Gastroesophageal sphincter (tissue), 4 donors: ENCODE measurements around the gene SIPA1. TPM values are rescaled to one million over a fixed set of nuclear protein-coding genes. Genes with fewer than 3 reads are reported as not detected.

ENCODE experiments used
- ATAC-seq: fragments of 150-250 bp; one replicate; pipeline ENCODE4 v1.9.1; 2016; ENCODE audit warnings: mild to moderate bottlenecking, moderate library complexity
- H3K27ac ChIP-seq, 4 donors: fragments of 200-600 bp; sonication (generic) in 3 of 4; 1 replicate in 3 of 4; 2 replicates in 1 of 4; pipeline ENCODE4 v1.5.1; 2016 to 2019
- H3K27me3 ChIP-seq: fragments of 200-600 bp; sonication (generic); one replicate; pipeline ENCODE4 v1.5.1; 2019
- H3K36me3 ChIP-seq, 2 donors: fragments of 200-600 bp; sonication (generic); one replicate each; pipeline ENCODE4 v1.5.1; 2019; ENCODE audit warnings: control low read depth in 1 of 2
- H3K4me1 ChIP-seq, 3 donors: fragments of 200-600 bp; sonication (generic); 1 replicate in 2 of 3; 2 replicates in 1 of 3; pipeline ENCODE4 v1.5.1; 2016 to 2019; ENCODE audit warnings: control low read depth in 2 of 3
- H3K4me3 ChIP-seq, 2 donors: fragments of 200-600 bp; sonication (generic); one replicate each; pipeline ENCODE4 v1.5.1; 2019; ENCODE audit warnings: mild to moderate bottlenecking in 1 of 2, moderate library complexity in 1 of 2
- H3K9me3 ChIP-seq, 3 donors: fragments of 200-600 bp; sonication (generic); one replicate each; pipeline ENCODE4 v1.5.1; 2017 to 2019; ENCODE audit warnings: control low read depth in 2 of 3
- CTCF ChIP-seq, 4 experiments: fragments of 200-600 bp in 2 of 4; fragments of 450-650 bp in 2 of 4; sonication (generic) in 1 of 4; IDR thresholded peaks; one replicate each; pipeline ENCODE4 v1.5.1; 2017 to 2019; ENCODE audit warnings: antibody characterized with exemption in 4 of 4, mild to moderate bottlenecking in 2 of 4, moderate library complexity in 2 of 4
- EP300 ChIP-seq: sonication (generic); formaldehyde crosslinking; IDR thresholded peaks from one replicate; pipeline ENCODE4 v1.6.1; 2017; ENCODE audit warnings: antibody characterized with exemption, mild to moderate bottlenecking
- POLR2A ChIP-seq, 2 donors: fragments of 450-650 bp; IDR thresholded peaks; one replicate each; pipeline ENCODE4 v1.6.1; 2017; ENCODE audit warnings: antibody characterized with exemption in 2 of 2, mild to moderate bottlenecking in 2 of 2, moderate library complexity in 1 of 2
- POLR2AphosphoS5 ChIP-seq: sonication (generic); formaldehyde crosslinking; IDR thresholded peaks from one replicate; pipeline ENCODE4 v1.6.1; 2017; ENCODE audit warnings: antibody characterized with exemption
- WGBS, 2 donors: methylation state at CpG; one replicate each; pipeline ENCODE4 v1.1.5; 2018; ENCODE audit warnings: low coverage in 1 of 2; 5-methylcytosine and 5-hydroxymethylcytosine counted together
- total RNA-seq, 4 donors: library from RNA; depleted of rRNA; stranded (reverse); fragments of >200 nt; gene quantifications; one replicate each; pipeline ENCODE4 v1.1.0, GENCODE V29; 2016

Gene SIPA1
- total RNA-seq, 4 donors from 2014 or later = 32.9 to 45.0 (median 38.3) TPM

- Histone ChIP-seq H3K4me1 (peaks cover 0 to 10% (median 0%) of the 10 kb centered on the region in 3 donors), H3K27me3 (no peaks in the 10 kb centered on the region), H3K9me3 (no peaks in the 10 kb centered on the region), H3K4me3 (no peak overlapping the region), H3K27ac (no peak overlapping the region), H3K36me3 (peaks cover 0 to 100% of the 10 kb centered on the region in 2 donors)
- ATAC-seq = no peak
- 96% methylated on average over 8 of the region's 13 CpGs; no CpG with 5 or more reads in 1 of the 2 donors for WGBS, 2 donors
- TF ChIP-seq EP300 (no peak), POLR2AphosphoS5 (no peak), POLR2A (IDR thresholded peaks at IDR 0.05) (no peak), CTCF (IDR thresholded peaks at IDR 0.05) (no peak)
Measured at GRCh38 chr11:65627202-65627601, 10.7 kb upstream of the SIPA1 start.

GRCh38 chr11:65629579-65629978 lies 8.3 kb upstream of the SIPA1 start:
- Histone ChIP-seq H3K9me3 (no peaks in the 10 kb centered on the region), H3K4me1 (peaks cover 0 to 10% (median 0%) of the 10 kb centered on the region in 3 donors), H3K27ac (no peak overlapping the region), H3K36me3 (peaks cover 0 to 100% of the 10 kb centered on the region in 2 donors), H3K4me3 (no peak overlapping the region), H3K27me3 (no peaks in the 10 kb centered on the region)
- no peak for ATAC-seq
- TF ChIP-seq EP300 (no peak), POLR2A (IDR thresholded peaks at IDR 0.05) (no peak), CTCF (IDR thresholded peaks at IDR 0.05) (no peak), POLR2AphosphoS5 (no peak)
- WGBS, 2 donors = 88% methylated on average over 3 of the region's 14 CpGs; no CpG with 5 or more reads in 1 of the 2 donors

- H3K4me1 ChIP-seq = peaks cover 0 to 10% (median 0%) of the 10 kb centered on the region in 3 donors
- H3K9me3 ChIP-seq = no peaks in the 10 kb centered on the region
- ATAC-seq = no peak
- no CpG with 5 or more reads among the region's 11 CpGs for WGBS, 2 donors
- H3K27me3 ChIP-seq = no peaks in the 10 kb centered on the region
- no peak overlapping the region for H3K27ac ChIP-seq
- no peak for TF ChIP-seq POLR2A (IDR thresholded peaks at IDR 0.05)
- TF ChIP-seq POLR2AphosphoS5 = no peak
- TF ChIP-seq CTCF (IDR thresholded peaks at IDR 0.05) = no peak
- TF ChIP-seq EP300 = no peak
- no peak overlapping the region for H3K4me3 ChIP-seq
- peaks cover 0 to 100% of the 10 kb centered on the region in 2 donors for H3K36me3 ChIP-seq
Measured at GRCh38 chr11:65630215-65630614, 7.7 kb upstream of the SIPA1 start.

GRCh38 chr11:65633390-65634108 lies 4.4 kb upstream of the SIPA1 start:
- H3K9me3 ChIP-seq = no peaks in the 10 kb centered on the region
- TF ChIP-seq POLR2A (IDR thresholded peaks at IDR 0.05) (no peak), POLR2AphosphoS5 (no peak), CTCF (IDR thresholded peaks at IDR 0.05) (no peak), EP300 (no peak)
- H3K27ac ChIP-seq = no peak overlapping the region
- no peaks in the 10 kb centered on the region for H3K27me3 ChIP-seq
- H3K36me3 ChIP-seq = peaks cover 0 to 86% of the 10 kb centered on the region in 2 donors
- ATAC-seq = no peak
- H3K4me3 ChIP-seq = no peak overlapping the region
- no CpG with 5 or more reads among the region's 20 CpGs for WGBS, 2 donors
- H3K4me1 ChIP-seq = peaks cover 0 to 18% (median 6%) of the 10 kb centered on the region in 3 donors

GRCh38 chr11:65634109-65634436 lies 3.8 kb upstream of the SIPA1 start:
- WGBS, 2 donors = no CpG with 5 or more reads among the region's 14 CpGs
- peaks cover 0 to 23% (median 11%) of the 10 kb centered on the region in 3 donors for H3K4me1 ChIP-seq
- no peaks in the 10 kb centered on the region for H3K9me3 ChIP-seq
- no peaks in the 10 kb centered on the region for H3K27me3 ChIP-seq
- no peak overlapping the region for H3K4me3 ChIP-seq
- H3K36me3 ChIP-seq = peaks cover 0 to 81% of the 10 kb centered on the region in 2 donors
- no peak for TF ChIP-seq POLR2A (IDR thresholded peaks at IDR 0.05)
- TF ChIP-seq CTCF (IDR thresholded peaks at IDR 0.05) = no peak
- TF ChIP-seq POLR2AphosphoS5 = no peak
- no peak for TF ChIP-seq EP300
- no peak for ATAC-seq
- H3K27ac ChIP-seq = no peak overlapping the region
